GM12878 (cell line): ENCODE data around the gene SPRN. TPM values are rescaled to one million over a fixed set of nuclear protein-coding genes. Genes with fewer than 3 reads are reported as not detected.

Source experiments
- BCL11A ChIP-seq: IDR thresholded peaks from 2 replicates; pipeline ENCODE4 v1.6.1; 2011; ENCODE audit warnings: low read depth, low read length
- BMI1 ChIP-seq: fragments of 450-650 bp; IDR thresholded peaks from 2 replicates; pipeline ENCODE4 v1.6.1; 2016; ENCODE audit warnings: mild to moderate bottlenecking, moderate library complexity, borderline replicate concordance
- EGR1 ChIP-seq, 2 experiments: IDR thresholded peaks; 1 replicate in 1 of 2; 2 replicates in 1 of 2; pipeline ENCODE4 v1.6.1; 2011 to 2012; ENCODE audit warnings: low read depth in 2 of 2, low read length in 2 of 2, borderline replicate concordance in 1 of 2, mild to moderate bottlenecking in 1 of 2, moderate library complexity in 1 of 2
- HDGF ChIP-seq: fragments of 450-650 bp; IDR thresholded peaks from 2 replicates; pipeline ENCODE4 v1.6.1; 2016; ENCODE audit warnings: antibody characterized with exemption
- JUNB ChIP-seq: IDR thresholded peaks from 2 replicates; pipeline ENCODE4 v1.6.1; 2016; ENCODE audit warnings: antibody characterized with exemption, mild to moderate bottlenecking
- KDM1A ChIP-seq: fragments of 200-600 bp; sonication (generic); IDR thresholded peaks from 2 replicates; pipeline ENCODE4 v1.6.1; 2016; ENCODE audit warnings: borderline replicate concordance
- MEF2A ChIP-seq: IDR thresholded peaks from 2 replicates; pipeline ENCODE4 v1.6.1; 2011; ENCODE audit warnings: low read depth, mild to moderate bottlenecking, low read length, moderate library complexity; ENCODE audit not compliant: insufficient read depth
- MEF2B ChIP-seq: fragments of 450-650 bp; IDR thresholded peaks from 2 replicates; pipeline ENCODE4 v1.6.1; 2018; ENCODE audit warnings: mild to moderate bottlenecking, moderate library complexity; ENCODE audit not compliant: partially characterized antibody, poor library complexity, severe bottlenecking
- MTA3 ChIP-seq: IDR thresholded peaks from 2 replicates; pipeline ENCODE4 v1.6.1; 2012; ENCODE audit warnings: low read length, inconsistent platforms, borderline replicate concordance
- NBN ChIP-seq: fragments of 450-650 bp; IDR thresholded peaks from 2 replicates; pipeline ENCODE4 v1.6.1; 2016
- NFYA ChIP-seq: IDR thresholded peaks from 2 replicates; pipeline ENCODE4 v1.6.1; 2011; ENCODE audit warnings: low read depth, mild to moderate bottlenecking, low read length, improper control_type of control experiment, borderline replicate concordance
- NR2C1 ChIP-seq: fragments of 450-650 bp; IDR thresholded peaks from 2 replicates; pipeline ENCODE4 v1.6.1; 2017; ENCODE audit warnings: antibody characterized with exemption, mild to moderate bottlenecking, moderate library complexity
- NRF1 ChIP-seq: conservative IDR thresholded peaks from 2 replicates; pipeline ENCODE4 v1.6.1; 2011; ENCODE audit warnings: mild to moderate bottlenecking, low read depth, low read length, improper control_type of control experiment
- POU2F2 ChIP-seq: IDR thresholded peaks from 3 replicates; pipeline ENCODE4 v1.6.1; 2011; ENCODE audit warnings: low read depth, mild to moderate bottlenecking, low read length, borderline replicate concordance
- RB1 ChIP-seq: fragments of 450-650 bp; formaldehyde crosslinking; IDR thresholded peaks from 2 replicates; pipeline ENCODE4 v1.6.1; 2017; ENCODE audit warnings: mild to moderate bottlenecking, borderline replicate concordance
- SREBF2 ChIP-seq: IDR thresholded peaks from 2 replicates; pipeline ENCODE4 v1.6.1; 2012; ENCODE audit warnings: mild to moderate bottlenecking, low read length
- SUPT20H ChIP-seq: IDR thresholded peaks from 2 replicates; pipeline ENCODE4 v1.6.1; 2011; ENCODE audit warnings: low read depth, mild to moderate bottlenecking, low read length, moderate library complexity, borderline replicate concordance; ENCODE audit not compliant: control insufficient read depth
- TBL1XR1 ChIP-seq: IDR thresholded peaks from 2 replicates; pipeline ENCODE4 v1.6.1; 2012; ENCODE audit warnings: low read depth, low read length, improper control_type of control experiment
- WRNIP1 ChIP-seq: IDR thresholded peaks from 2 replicates; pipeline ENCODE4 v1.6.1; 2011; ENCODE audit warnings: low read depth, low read length, improper control_type of control experiment, borderline replicate concordance
- ZNF217 ChIP-seq: fragments of 450-650 bp; IDR thresholded peaks from 2 replicates; pipeline ENCODE4 v1.6.1; 2017; ENCODE audit warnings: antibody characterized with exemption, mild to moderate bottlenecking
- ZNF384 ChIP-seq: IDR thresholded peaks from 2 replicates; pipeline ENCODE4 v1.6.1; 2012; ENCODE audit warnings: low read depth, mild to moderate bottlenecking, low read length, improper control_type of control experiment, borderline replicate concordance
- polyA plus RNA-seq, 11 experiments: library from polyadenylated mRNA; depleted of rRNA in 4 of 11; unstranded in 6 of 11; stranded (reverse) in 5 of 11; fragments of >200 nt; fragmentation: Nextera tagmentation in 4 of 11; fragmentation: Illumina TruSeq in 1 of 11; extraction: Ambion mirVana in 4 of 11; extraction: Trizol in 1 of 11; gene quantifications; 1 replicate in 1 of 11; 2 replicates in 10 of 11; pipeline versions ENCODE4 v1.2.1 to v1.2.3, GENCODE V29; 2011 to 2016; ENCODE audit warnings: inconsistent platforms in 2 of 11, missing spikeins in 2 of 11, low read depth in 1 of 11
- total RNA-seq, 4 experiments: library from RNA; depleted of rRNA in 3 of 4; stranded (reverse); fragments of >200 nt in 3 of 4; fragmentation: Illumina TruSeq in 1 of 4; extraction: Trizol in 1 of 4; gene quantifications; 2 replicates each; pipeline versions ENCODE4 v1.2.1 to v1.2.3, GENCODE V29; 2013 to 2021
- TF ChIP-seq, protein P1 (sequence below): IDR thresholded peaks from 2 replicates; pipeline ENCODE4 v1.6.1; 2012; ENCODE audit warnings: low read depth, low read length, improper control_type of control experiment
- TF ChIP-seq, protein P2 (sequence below): fragments of 450-650 bp; IDR thresholded peaks from 2 replicates; pipeline ENCODE4 v1.6.1; 2017; ENCODE audit warnings: mild to moderate bottlenecking, moderate library complexity

Gene SPRN
- total and polyA plus RNA-seq, 10 of the 15 experiments (the other 5 are each of a cell fraction or from before 2014, with no cell fraction given) = 0.03 to 0.96 (median 0.46) TPM; not detected in 6

DNA sequence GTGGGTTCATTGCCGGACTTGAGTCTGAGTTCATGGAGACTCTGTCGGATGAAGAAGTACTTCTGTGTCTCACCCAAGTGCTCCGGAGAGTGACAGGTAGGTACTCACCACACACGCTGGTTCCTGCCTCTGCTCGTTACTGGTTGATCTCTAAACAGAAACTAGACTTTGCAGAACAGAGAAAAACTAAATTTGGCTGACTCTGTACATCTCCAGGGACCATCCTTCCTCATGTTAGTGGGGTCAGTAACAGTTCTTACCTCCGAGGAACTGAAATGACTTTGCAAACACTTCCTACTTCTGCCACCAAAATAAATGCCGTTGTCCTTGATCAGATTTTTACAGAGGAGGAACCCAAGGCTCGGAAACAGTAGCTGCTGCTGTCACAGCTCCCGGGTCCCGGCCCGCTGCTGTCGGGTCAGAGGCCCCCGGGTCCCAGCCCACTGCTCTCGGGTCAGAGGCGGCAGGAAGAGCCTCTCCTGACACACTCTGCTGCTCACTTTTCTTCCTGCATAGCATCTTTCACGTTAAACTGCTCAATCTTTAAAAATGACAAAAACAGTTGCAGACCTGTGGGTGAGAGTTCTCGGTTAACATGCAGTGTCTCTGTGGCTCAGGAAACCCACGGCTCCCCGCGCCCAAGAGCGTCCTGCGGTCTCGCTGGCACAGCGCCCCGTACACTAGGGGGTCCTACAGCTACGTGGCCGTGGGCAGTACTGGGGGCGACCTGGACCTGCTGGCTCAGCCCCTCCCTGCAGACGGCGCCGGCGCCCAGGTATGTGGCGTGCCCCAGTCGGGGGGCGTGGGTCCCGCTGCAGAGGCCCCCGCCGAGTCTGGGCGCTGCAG lies 35.2 kb downstream of the SPRN start (continued):
- TF ChIP-seq WRNIP1 (no peak), ZNF384 (no peak), BMI1 (no peak; the same call in 1 of the 2 replicates), JUNB (peak; percentile 86), HDGF (no peak), NR2C1 (no peak), RB1 (no peak), NBN (peak; percentile 95), POU2F2 (peak; percentile 76; the same call in 2 of the 3 replicates), ZNF217 (0 out of 2 replicates have a peak, but pooled peaks have one; percentile 30), NRF1 (no peak), MTA3 (no peak), BCL11A (peak; percentile 95), SUPT20H (no peak), KDM1A (no peak), TBL1XR1 (peak; percentile 87), SREBF2 (no peak), EGR1 (IDR thresholded peaks at IDR 0.05; ENCODE audit: borderline replicate concordance in 1 of 2, low read depth in 2 of 2, low read length in 2 of 2) (no peak), MEF2B (peak; percentile 99), MEF2A (peak; percentile 96), NFYA (no peak)
- TF ChIP-seq, protein P1, sequence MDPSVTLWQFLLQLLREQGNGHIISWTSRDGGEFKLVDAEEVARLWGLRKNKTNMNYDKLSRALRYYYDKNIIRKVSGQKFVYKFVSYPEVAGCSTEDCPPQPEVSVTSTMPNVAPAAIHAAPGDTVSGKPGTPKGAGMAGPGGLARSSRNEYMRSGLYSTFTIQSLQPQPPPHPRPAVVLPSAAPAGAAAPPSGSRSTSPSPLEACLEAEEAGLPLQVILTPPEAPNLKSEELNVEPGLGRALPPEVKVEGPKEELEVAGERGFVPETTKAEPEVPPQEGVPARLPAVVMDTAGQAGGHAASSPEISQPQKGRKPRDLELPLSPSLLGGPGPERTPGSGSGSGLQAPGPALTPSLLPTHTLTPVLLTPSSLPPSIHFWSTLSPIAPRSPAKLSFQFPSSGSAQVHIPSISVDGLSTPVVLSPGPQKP = no peak
- TF ChIP-seq, protein P2, sequence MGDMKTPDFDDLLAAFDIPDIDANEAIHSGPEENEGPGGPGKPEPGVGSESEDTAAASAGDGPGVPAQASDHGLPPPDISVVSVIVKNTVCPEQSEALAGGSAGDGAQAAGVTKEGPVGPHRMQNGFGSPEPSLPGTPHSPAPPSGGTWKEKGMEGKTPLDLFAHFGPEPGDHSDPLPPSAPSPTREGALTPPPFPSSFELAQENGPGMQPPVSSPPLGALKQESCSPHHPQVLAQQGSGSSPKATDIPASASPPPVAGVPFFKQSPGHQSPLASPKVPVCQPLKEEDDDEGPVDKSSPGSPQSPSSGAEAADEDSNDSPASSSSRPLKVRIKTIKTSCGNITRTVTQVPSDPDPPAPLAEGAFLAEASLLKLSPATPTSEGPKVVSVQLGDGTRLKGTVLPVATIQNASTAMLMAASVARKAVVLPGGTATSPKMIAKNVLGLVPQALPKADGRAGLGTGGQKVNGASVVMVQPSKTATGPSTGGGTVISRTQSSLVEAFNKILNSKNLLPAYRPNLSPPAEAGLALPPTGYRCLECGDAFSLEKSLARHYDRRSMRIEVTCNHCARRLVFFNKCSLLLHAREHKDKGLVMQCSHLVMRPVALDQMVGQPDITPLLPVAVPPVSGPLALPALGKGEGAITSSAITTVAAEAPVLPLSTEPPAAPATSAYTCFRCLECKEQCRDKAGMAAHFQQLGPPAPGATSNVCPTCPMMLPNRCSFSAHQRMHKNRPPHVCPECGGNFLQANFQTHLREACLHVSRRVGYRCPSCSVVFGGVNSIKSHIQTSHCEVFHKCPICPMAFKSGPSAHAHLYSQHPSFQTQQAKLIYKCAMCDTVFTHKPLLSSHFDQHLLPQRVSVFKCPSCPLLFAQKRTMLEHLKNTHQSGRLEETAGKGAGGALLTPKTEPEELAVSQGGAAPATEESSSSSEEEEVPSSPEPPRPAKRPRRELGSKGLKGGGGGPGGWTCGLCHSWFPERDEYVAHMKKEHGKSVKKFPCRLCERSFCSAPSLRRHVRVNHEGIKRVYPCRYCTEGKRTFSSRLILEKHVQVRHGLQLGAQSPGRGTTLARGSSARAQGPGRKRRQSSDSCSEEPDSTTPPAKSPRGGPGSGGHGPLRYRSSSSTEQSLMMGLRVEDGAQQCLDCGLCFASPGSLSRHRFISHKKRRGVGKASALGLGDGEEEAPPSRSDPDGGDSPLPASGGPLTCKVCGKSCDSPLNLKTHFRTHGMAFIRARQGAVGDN = no peak; the same call in 1 of the 2 replicates
